ENCODE results near the gene KAZN. TPM values are rescaled to one million over a fixed set of nuclear protein-coding genes. Genes with fewer than 3 reads are reported as not detected.

The KAZN gene
- polyA plus RNA-seq, 2 of the 4 experiments (the other 2 are of a cell fraction), result 1.3 to 1.9 TPM

GRCh38 chr1:14800500-14801076 is 202.1 kb downstream of the KAZN start:
- FAIRE-seq (no peak), ATAC-seq (no peak), DNase-seq (ENCODE audit: low read depth in 1 of 2, low spot score in 1 of 2) (no peak)
- POLR2A ChIA-PET, result no interaction called here
- Histone ChIP-seq H3K27ac (no peak overlapping the region), H3K9me3 (no peaks in the 10 kb centered on the region), H3K4me3 (no peak overlapping the region), H3K4me1 (no peaks in the 10 kb centered on the region), H3K4me2 (no peak overlapping the region)
- 69% methylated on average over 9 of the region's 9 CpGs for WGBS (ENCODE audit: missing lambda C conversion rate)
- CTCF ChIA-PET, result no interaction called here
- TF ChIP-seq GATA3 (IDR thresholded peaks at IDR 0.05; ENCODE audit: borderline replicate concordance), result no peak
- TF ChIP-seq PBX3 (IDR thresholded peaks at IDR 0.05), result no peak
- TF ChIP-seq POLR2A (IDR thresholded peaks at IDR 0.05; ENCODE audit: low read length), result no peak
- no peak for TF ChIP-seq BHLHE40 (IDR thresholded peaks at IDR 0.05; ENCODE audit: low read depth, low read length)
- no peak for TF ChIP-seq HES2 (IDR thresholded peaks at IDR 0.05)
- TF ChIP-seq EP300 (IDR thresholded peaks at IDR 0.05), result no peak
- TF ChIP-seq PHF8 (IDR thresholded peaks at IDR 0.05; ENCODE audit: borderline replicate concordance, low read depth), result no peak
- TF ChIP-seq MAX (IDR thresholded peaks at IDR 0.05), result no peak
- no peak for TF ChIP-seq CHD2 (IDR thresholded peaks at IDR 0.05; ENCODE audit: low read length, partially characterized antibody)
- no peak for TF ChIP-seq CBX2 (IDR thresholded peaks at IDR 0.05; ENCODE audit: borderline replicate concordance, low read depth)
- no peak for TF ChIP-seq TFCP2L1 (CRISPR knock-in tag; IDR thresholded peaks at IDR 0.05)
- TF ChIP-seq HOXB13 (CRISPR knock-in tag; IDR thresholded peaks at IDR 0.05; ENCODE audit: low read depth), result no peak

GRCh38 chr1:14803002-14803789 is 204.7 kb downstream of the KAZN start:
- ATAC-seq (no peak), FAIRE-seq (no peak), DNase-seq (ENCODE audit: low read depth in 1 of 2, low spot score in 1 of 2) (no peak)
- ChIA-PET POLR2A (no interaction called here), CTCF (no interaction called here)
- WGBS (ENCODE audit: missing lambda C conversion rate), result 33% methylated on average over 7 of the region's 19 CpGs
- Histone ChIP-seq H3K4me1 (no peaks in the 10 kb centered on the region), H3K4me2 (no peak overlapping the region), H3K4me3 (no peak overlapping the region), H3K9me3 (peaks cover 9% of the 10 kb centered on the region; the same call in 1 of the 3 replicates), H3K27ac (no peak overlapping the region)
- TF ChIP-seq HOXB13 (CRISPR knock-in tag; IDR thresholded peaks at IDR 0.05; ENCODE audit: low read depth) (no peak), FOXS1 (CRISPR knock-in tag; IDR thresholded peaks at IDR 0.05) (no peak), KDM5A (IDR thresholded peaks at IDR 0.05) (no peak), PHF8 (IDR thresholded peaks at IDR 0.05; ENCODE audit: borderline replicate concordance, low read depth) (no peak), JUN (IDR thresholded peaks at IDR 0.05) (no peak), BHLHE40 (IDR thresholded peaks at IDR 0.05; ENCODE audit: low read depth, low read length) (no peak), EHF (CRISPR knock-in tag; IDR thresholded peaks at IDR 0.05) (no peak), ZNF302 (CRISPR knock-in tag; IDR thresholded peaks at IDR 0.05) (no peak), CBX2 (IDR thresholded peaks at IDR 0.05; ENCODE audit: borderline replicate concordance, low read depth) (no peak), ZSCAN20 (CRISPR knock-in tag; IDR thresholded peaks at IDR 0.05) (no peak), HES2 (IDR thresholded peaks at IDR 0.05) (no peak), HOXA7 (CRISPR knock-in tag; IDR thresholded peaks at IDR 0.05) (no peak), USF2 (IDR thresholded peaks at IDR 0.05) (no peak), ATOH8 (CRISPR knock-in tag; IDR thresholded peaks at IDR 0.05; ENCODE audit: low read depth) (no peak), HEYL (CRISPR knock-in tag; IDR thresholded peaks at IDR 0.05) (no peak)

All from A549 (cell line).